Epithelial cell of alveolus of lung (primary cell): Measurements from ENCODE around the gene POLR3GL. TPM values are rescaled to one million over a fixed set of nuclear protein-coding genes. Genes with fewer than 3 reads are reported as not detected.

Experiments
- total RNA-seq: library from RNA; depleted of rRNA; stranded (reverse); fragments of >200 nt; gene quantifications from 2 replicates; pipeline ENCODE4 v1.2.1, GENCODE V29; 2015

Gene POLR3GL, protein sequence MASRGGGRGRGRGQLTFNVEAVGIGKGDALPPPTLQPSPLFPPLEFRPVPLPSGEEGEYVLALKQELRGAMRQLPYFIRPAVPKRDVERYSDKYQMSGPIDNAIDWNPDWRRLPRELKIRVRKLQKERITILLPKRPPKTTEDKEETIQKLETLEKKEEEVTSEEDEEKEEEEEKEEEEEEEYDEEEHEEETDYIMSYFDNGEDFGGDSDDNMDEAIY
- 15.3 and 15.8 TPM in 2 replicates for total RNA-seq

DNA sequence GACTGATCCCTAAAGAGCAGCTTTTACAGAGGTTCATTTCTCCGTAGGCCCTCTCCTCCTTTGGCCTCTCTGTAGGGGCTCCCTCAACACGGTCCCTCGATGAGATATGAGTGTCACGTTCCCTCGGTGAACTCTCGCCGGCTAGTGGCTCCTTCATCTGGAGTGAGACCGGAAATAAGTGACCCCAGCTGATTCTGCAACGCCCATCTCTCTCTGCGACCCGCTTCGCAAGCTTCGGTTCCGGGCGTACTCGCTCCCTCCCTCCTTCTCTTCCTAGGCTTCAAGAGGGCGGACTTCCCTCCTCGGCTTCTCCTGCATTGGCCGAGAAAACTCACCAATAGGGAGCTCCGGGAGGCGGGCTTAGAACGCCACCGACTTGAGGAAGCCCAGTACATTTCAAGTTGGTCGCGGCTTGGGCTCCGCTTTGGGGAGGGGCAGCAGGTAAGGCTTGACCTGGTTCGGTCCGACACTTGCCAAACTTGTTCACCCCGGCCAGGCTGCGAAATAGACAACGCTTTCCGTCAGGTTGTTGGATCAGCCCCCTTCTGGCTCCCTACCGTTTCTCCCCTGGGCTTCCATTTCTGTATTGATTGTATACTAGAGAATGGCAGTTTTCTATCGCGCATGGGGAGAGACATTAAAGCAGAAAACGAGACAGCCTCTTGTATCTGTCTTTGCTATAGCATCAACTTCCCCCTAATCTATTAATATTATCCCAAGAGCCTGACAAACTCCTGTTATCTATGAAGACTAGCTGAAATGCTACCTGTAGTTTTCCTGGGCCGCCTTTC is at the start of gene POLR3GL, which contains the start of gene ANKRD34A:
Gene POLR3GL (plus strand): TSS at position 363 of the 791 bp plus-strand sequence. CDS start 10,176 bp downstream, outside the sequence.
Gene ANKRD34A (minus strand): TSS at position 248 of the 791 bp plus-strand sequence. CDS start 2,816 bp downstream, outside the sequence.

DNA sequence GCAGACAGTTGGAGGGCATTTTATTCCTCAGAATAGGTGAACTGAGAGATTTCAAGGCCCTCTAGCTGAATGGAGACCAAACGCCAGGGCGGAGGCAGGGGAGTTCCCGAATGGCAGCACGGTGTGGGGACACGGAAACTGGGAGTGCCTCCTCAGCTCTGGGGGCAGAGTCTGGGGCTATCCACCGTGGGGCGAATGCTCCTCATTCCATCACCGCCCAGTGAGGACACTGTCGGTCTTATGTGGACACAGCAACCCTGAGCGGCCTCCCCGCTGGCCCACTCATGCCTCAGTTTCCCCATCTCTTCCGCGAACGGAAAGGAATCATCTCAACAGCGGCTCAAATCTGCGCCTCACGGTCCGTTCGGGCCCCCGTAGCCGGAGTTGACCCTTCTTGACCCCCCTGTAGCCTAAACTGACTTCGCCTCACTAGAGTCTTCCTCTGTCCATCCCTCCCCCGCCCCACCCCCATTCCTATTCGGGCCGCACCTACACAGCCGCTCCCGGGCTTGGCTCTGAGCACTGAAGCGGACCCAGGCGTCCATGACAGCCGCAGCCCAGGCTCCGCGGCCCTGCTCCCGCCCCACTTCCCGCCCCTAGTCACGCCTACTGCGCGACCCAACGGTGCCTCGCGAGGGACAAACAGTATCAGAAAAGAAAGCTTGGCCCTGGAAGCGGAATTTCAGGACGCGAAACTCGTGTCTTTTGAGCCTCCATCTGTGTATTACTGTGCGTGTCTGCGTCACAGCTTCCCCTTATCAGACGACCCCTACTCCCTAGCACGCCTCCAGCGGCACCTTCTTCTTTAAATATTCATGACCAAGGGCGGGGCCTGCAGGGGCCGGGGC is 46.1 kb upstream of the POLR3GL start, which contains the start of gene PEX11B:
Gene PEX11B (minus strand): TSS at position 574 of the 848 bp plus-strand sequence. CDS start 29 bp downstream, at position 545.

DNA sequence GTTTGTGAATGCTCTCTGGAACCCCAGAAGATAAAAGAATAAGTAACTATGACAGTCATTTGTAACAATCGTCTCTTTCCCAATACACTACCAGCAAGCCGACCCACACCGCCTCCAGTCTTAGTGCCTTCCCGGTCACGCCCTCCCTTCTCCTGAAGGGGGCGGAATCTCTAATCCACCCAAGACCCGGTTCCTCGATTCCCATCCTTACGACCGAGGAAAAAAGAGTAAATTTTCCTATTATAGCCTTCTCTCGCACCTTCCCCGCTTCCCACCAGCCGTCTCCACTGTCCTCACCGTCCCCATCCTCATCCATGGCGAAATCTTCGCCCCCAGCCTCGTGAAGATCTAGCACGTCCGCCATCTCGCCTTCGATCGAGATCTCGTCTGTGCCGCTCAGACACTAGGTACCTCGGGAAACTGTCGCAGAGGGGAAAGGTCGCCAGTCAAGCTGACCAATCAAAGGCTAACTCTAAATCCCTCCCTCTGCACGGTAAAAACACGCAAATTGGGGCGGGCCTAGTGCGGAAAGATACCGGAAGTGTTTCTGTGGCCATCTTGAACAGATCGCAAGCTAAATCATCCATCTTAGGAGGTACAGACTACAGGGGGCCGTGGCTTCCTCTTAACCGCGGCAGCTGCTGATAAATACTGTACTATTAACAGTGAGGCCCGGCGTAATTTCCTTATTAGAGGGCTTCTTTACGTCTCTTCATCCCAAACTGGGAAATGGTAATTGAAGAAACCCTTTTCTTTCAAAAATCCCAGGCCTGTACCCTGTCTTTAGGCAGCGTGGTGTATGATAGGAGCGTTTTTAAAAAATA is 37.2 kb upstream of the POLR3GL start, which contains the start of gene RBM8A:
Gene RBM8A (minus strand): TSS at position 422 of the 824 bp plus-strand sequence. CDS start 58 bp downstream, at position 364.

DNA sequence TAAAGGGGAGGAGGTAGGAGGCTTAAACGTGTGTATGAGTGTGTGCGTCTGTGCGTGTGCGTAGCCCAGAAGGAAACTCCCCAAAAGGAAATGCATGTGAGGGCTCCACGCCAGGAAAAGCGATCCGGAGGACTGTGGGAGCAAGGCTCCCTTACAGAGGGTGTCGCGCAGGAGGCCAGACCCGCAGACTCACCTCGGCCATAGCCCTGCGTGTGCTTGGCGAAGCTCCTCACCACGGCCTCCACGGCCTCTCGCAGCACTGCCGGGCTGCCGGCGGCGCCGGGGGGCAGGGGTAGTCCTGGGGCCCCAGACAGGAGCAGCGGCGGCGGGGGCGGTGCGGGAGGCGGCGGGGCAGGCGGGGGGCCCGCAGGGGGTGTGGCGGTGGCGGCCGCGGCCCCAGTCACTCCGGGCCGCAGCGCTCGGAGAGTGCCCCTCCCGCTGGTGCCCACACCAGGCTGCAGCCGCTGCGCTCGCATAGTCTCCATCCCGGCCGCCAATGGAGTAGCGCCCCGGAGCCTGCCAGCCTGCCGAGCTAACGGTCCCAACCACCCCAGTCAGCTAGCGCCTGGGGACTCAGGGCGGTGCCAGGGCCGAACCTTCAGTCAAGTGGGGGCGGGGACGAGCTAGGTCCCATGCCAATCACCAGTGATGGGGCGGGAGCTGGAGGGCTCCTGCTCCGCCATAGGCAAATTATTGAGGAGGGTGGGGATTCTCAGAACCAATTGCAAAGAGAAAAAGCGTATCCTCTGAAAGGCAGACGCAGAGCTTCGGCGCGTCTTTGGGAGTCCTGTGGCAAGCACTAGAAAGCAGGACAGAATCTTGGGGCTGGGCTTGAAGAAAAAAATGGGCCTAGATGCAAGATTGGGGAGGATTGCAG is 6.8 kb upstream of the POLR3GL start, which contains the start of gene LIX1L:
Gene LIX1L (minus strand): TSS at position 575 of the 877 bp plus-strand sequence. CDS start 90 bp downstream, at position 485.

DNA sequence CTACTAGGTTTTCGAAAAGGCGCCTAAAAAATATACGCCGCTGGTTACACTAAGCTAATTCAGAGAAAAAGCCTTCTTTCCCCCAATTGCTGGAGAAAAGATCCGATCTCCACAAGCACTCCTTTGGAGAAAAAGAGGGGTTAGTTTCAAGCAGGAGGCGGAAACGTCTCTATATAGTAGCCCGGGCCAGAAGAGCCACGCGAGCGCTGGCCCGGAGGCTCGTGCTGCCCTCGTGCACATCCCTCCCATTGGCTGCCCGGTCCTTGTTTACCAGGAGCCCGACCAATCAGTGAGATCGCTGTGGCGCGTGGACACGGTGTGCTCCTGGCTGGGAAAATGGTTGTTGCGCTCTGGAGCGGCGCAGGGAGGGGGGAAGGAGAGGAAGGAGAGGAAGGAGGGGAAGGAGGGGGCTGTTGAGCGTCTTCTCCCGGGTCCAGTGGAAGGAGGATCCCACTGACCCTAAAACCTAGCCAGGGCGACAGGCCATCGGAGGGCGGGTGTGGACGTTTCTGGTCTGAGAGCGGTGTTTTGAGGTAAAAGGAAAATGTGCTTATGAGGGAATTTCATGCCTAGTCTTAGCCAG is 32.0 kb downstream of the POLR3GL start, which contains the start of gene TXNIP:
Gene TXNIP (minus strand): TSS at position 147 of the 583 bp plus-strand sequence. CDS start 313 bp downstream, outside the sequence.

DNA sequence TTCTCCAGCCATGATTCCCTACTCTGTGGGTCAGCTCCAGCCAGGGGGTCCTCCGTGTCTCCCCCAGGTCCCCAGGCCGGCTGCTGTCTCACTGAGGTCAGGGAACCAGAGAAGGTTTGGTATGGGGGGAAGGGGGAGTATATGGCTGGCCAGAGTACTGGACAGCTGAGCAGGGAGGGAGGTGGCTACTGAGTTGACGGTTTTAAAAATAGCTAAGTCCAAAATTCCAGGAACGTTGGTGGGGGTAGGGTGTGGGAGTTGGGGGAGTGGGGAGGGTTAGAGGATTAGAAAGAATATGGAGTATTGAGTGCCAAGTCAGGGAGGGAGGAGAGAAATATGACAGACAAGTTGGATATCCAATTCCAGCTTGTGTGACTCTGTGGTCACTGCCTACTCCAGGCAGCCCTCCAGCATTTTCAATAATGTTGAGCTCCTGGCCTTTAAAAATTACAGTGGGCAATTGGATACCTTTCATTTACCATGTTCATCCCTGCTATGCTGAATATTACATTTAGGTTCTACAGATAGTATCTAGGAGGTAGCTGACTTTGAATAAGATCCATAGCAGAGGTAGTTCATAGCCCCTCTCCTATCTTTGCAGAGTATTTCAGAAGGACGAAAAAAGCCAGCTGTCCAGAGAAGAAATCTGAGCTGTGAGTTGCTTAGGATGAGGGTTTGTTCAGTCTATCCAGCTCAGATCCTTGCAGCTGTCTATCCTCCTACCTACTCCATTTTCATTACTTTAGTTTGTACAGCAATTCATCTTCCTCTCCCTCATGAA is 57.3 kb downstream of the POLR3GL start, which contains the start of gene HJV:
Gene HJV (minus strand): TSS at position 114 of the 781 bp plus-strand sequence. CDS start 1,504 bp downstream, outside the sequence.

Other genes starting within 250 kb of the POLR3GL start
- gene CD160, start 245.2 kb upstream of the POLR3GL start, total RNA-seq: not detected in 2 replicates
- 5.6 and 6.9 TPM in 2 replicates for gene RNF115, start 140.6 kb upstream of the POLR3GL start, total RNA-seq
- 25.6 and 30.5 TPM in 2 replicates for gene POLR3C, start 140.5 kb upstream of the POLR3GL start, total RNA-seq
- gene NUDT17, start 119.1 kb upstream of the POLR3GL start, total RNA-seq: 0.32 and 5.2 TPM in 2 replicates
- 22.4 and 23.1 TPM in 2 replicates for gene PIAS3, start 105.6 kb upstream of the POLR3GL start, total RNA-seq
- 1.8 and 8.8 TPM in 2 replicates for gene ANKRD35, start 78.8 kb upstream of the POLR3GL start, total RNA-seq
- gene ITGA10, start 54.6 kb upstream of the POLR3GL start, total RNA-seq: 7.1 and 10.0 TPM in 2 replicates
- 24.7 and 31.3 TPM in 2 replicates for gene PEX11B, start 46.0 kb upstream of the POLR3GL start, total RNA-seq
- 116 and 131 TPM in 2 replicates for gene RBM8A, start 37.2 kb upstream of the POLR3GL start, total RNA-seq
- gene LIX1L, start 6.7 kb upstream of the POLR3GL start, total RNA-seq: 26.5 and 27.9 TPM in 2 replicates
- gene ANKRD34A, start 115 bp upstream of the POLR3GL start, total RNA-seq: 0.24 and 1.0 TPM in 2 replicates
- 61.0 and 776 TPM in 2 replicates for gene TXNIP, start 31.9 kb downstream of the POLR3GL start, total RNA-seq
- gene HJV, start 57.0 kb downstream of the POLR3GL start, total RNA-seq: not detected in 2 replicates
- gene NBPF10, start 180.1 kb downstream of the POLR3GL start, total RNA-seq: 0.96 and 1.0 TPM in 2 replicates